Fibroblast of lung (primary cell): ENCODE measurements around the gene TSPAN3. TPM values are rescaled to one million over a fixed set of nuclear protein-coding genes. Genes with fewer than 3 reads are reported as not detected.

Source experiments
- DNase-seq, 2 donors: peaks; one replicate each; pipeline versions ENCODE4 v3.0.0 to v3.0.0-alpha.2; 2010; ENCODE audit warnings: low read depth in 2 of 2
- H2AFZ ChIP-seq: 2 replicates; pipeline ENCODE4 v1.5.1; 2012; ENCODE audit warnings: low read length, control low read depth, inconsistent platforms
- H3K27ac ChIP-seq: 2 replicates; pipeline ENCODE4 v1.5.1; 2011; ENCODE audit warnings: low read length, control low read depth; ENCODE audit not compliant: insufficient read depth
- H3K27me3 ChIP-seq: 2 replicates; pipeline ENCODE4 v1.5.1; 2011; ENCODE audit warnings: mild to moderate bottlenecking, low read length; ENCODE audit not compliant: control insufficient read depth, insufficient read depth
- H3K36me3 ChIP-seq: 2 replicates; pipeline ENCODE4 v1.5.1; 2011; ENCODE audit warnings: low read length; ENCODE audit not compliant: control insufficient read depth, insufficient read depth
- H3K4me1 ChIP-seq: 2 replicates; pipeline ENCODE4 v1.5.1; 2011; ENCODE audit warnings: low read length; ENCODE audit not compliant: control insufficient read depth, insufficient read depth; ENCODE audit errors: extremely low read depth
- H3K4me2 ChIP-seq: 2 replicates; pipeline ENCODE4 v1.5.1; 2011; ENCODE audit warnings: low read length, control low read depth; ENCODE audit not compliant: insufficient read depth; ENCODE audit errors: extremely low read depth
- H3K4me3 ChIP-seq, 4 experiments: fragments of 200-600 bp in 1 of 4; sonication (generic) in 1 of 4; replicated peaks in 1 of 4; 2 replicates each; pipeline ENCODE4 v1.5.1; 2011 to 2016; ENCODE audit warnings: low read length in 4 of 4, low read depth in 3 of 4, mild to moderate bottlenecking in 3 of 4, control low read depth in 2 of 4, inconsistent platforms in 1 of 4, mixed read lengths in 1 of 4; ENCODE audit not compliant: insufficient read depth in 1 of 4; ENCODE audit errors: control extremely low read depth in 1 of 4
- H3K79me2 ChIP-seq: 2 replicates; pipeline ENCODE4 v1.5.1; 2012; ENCODE audit warnings: mild to moderate bottlenecking, low read length, inconsistent platforms; ENCODE audit not compliant: control insufficient read depth, insufficient read depth
- H3K9ac ChIP-seq: 2 replicates; pipeline ENCODE4 v1.5.1; 2011; ENCODE audit warnings: mild to moderate bottlenecking, low read length, control low read depth; ENCODE audit not compliant: insufficient read depth
- H3K9me3 ChIP-seq: 2 replicates; pipeline ENCODE4 v1.5.1; 2012; ENCODE audit warnings: low read depth, low read length; ENCODE audit not compliant: control insufficient read depth, insufficient read depth
- H4K20me1 ChIP-seq: 2 replicates; pipeline ENCODE4 v1.5.1; 2011; ENCODE audit warnings: low read length; ENCODE audit not compliant: control insufficient read depth, insufficient read depth; ENCODE audit errors: extremely low read depth
- EZH2 ChIP-seq: IDR thresholded peaks from 2 replicates; pipeline ENCODE4 v1.5.1; 2012; ENCODE audit warnings: low read length, control low read depth, mild to moderate bottlenecking; ENCODE audit errors: missing control alignments
- polyA plus RNA-seq, 2 donors: library from polyadenylated mRNA; depleted of rRNA in 1 of 2; stranded (reverse) in 1 of 2; unstranded in 1 of 2; fragments of >200 nt; gene quantifications; 2 replicates each; pipeline ENCODE4 v1.2.1, GENCODE V29; 2011 to 2012; ENCODE audit warnings: missing spikeins in 1 of 2
- total RNA-seq: library from RNA; depleted of rRNA; stranded (reverse); fragments of >200 nt; gene quantifications from 2 replicates; pipeline ENCODE4 v1.2.1, GENCODE V29; 2014
- TF ChIP-seq, protein P1 (sequence below), 2 donors: IDR thresholded peaks in 1 of 2; conservative IDR thresholded peaks in 1 of 2; 1 replicate in 1 of 2; 2 replicates in 1 of 2; pipeline ENCODE4 v1.5.1; 2011 to 2012; ENCODE audit warnings: low read length in 2 of 2, control low read depth in 1 of 2, inconsistent platforms in 1 of 2, low read depth in 1 of 2, mild to moderate bottlenecking in 1 of 2

Gene TSPAN3
- total and polyA plus RNA-seq, 2 donors (not counting 1 experiment from before 2014, with no cell fraction given), result 225 to 472 TPM

DNA sequence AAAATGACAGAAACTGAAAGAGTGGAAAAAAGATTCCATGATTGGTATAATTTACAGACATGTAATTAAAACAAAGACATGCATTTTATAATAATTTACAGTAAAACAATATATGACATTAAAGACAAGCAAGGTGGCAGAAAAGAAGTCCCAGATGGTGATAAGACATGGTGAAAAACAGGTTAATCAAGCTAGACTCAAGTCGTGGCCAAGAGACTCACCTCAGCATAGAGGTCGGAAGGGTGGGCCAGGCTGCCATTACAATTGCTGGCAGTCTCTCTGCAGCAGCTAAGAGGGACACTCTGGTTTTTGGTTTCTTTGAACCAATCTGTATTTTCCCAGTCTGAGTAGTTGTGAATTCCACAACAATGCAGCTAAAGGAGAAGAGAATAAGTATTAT is 18.4 kb downstream of the TSPAN3 start:
- peaks cover 1% of the 10 kb centered on the region for H4K20me1 ChIP-seq
- DNase-seq, result no peak

DNA sequence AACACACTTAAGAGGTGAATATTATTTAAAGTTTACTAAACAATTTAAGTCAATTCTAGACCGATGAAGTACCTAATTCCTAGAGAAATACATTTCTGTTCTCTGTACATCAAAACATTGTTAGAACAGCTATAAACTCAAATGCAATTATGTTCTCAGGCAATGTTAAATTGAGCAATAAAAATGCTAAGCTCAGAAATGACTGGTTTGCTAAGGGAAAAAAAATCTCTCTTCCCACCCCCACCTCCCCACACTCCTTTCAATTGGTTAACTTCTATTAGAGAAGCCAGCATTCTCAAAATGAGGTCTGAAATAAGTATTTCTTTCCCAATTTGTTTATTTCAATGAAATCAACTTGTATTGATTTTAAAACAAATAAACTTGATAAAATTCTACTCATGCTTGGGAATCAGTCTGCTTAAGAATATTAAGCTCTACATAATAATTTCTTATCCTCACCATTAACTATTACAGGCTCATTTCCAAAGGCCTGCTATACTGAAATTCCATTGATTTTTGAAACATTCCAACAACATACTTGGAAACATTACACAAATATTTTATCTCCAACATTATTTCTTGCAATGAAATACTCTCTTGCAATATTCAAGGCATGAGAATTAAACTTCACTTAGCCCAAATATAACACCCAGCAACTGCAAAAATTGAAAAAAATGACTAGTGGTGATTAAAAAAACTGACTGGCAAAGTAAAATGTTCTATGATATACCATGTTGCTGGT is 22.6 kb downstream of the TSPAN3 start:
- Histone ChIP-seq H3K79me2 (no peaks in the 10 kb centered on the region), H3K4me2 (no peak overlapping the region), H3K27me3 (no peaks in the 10 kb centered on the region), H3K27ac (no peak overlapping the region), H4K20me1 (peaks cover 1% of the 10 kb centered on the region), H3K36me3 (peaks cover 11% of the 10 kb centered on the region), H3K4me3 (no peak overlapping the region), H3K9ac (no peak overlapping the region), H2AFZ (no peak overlapping the region), H3K9me3 (no peaks in the 10 kb centered on the region), H3K4me1 (no peaks in the 10 kb centered on the region)
- DNase-seq, result peak in 1 of 2 donors; percentile 21
- no peak for TF ChIP-seq EZH2
- TF ChIP-seq, protein P1, sequence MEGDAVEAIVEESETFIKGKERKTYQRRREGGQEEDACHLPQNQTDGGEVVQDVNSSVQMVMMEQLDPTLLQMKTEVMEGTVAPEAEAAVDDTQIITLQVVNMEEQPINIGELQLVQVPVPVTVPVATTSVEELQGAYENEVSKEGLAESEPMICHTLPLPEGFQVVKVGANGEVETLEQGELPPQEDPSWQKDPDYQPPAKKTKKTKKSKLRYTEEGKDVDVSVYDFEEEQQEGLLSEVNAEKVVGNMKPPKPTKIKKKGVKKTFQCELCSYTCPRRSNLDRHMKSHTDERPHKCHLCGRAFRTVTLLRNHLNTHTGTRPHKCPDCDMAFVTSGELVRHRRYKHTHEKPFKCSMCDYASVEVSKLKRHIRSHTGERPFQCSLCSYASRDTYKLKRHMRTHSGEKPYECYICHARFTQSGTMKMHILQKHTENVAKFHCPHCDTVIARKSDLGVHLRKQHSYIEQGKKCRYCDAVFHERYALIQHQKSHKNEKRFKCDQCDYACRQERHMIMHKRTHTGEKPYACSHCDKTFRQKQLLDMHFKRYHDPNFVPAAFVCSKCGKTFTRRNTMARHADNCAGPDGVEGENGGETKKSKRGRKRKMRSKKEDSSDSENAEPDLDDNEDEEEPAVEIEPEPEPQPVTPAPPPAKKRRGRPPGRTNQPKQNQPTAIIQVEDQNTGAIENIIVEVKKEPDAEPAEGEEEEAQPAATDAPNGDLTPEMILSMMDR (conservative IDR thresholded peaks at IDR 0.05 in 1 of 2, IDR thresholded peaks at IDR 0.05 in 1 of 2; ENCODE audit: low read depth in 1 of 2, low read length in 2 of 2), result no peak

More for the DNA sequence above, 18.4 kb downstream of the TSPAN3 start:
- H3K27me3 ChIP-seq, result no peaks in the 10 kb centered on the region
- no peaks in the 10 kb centered on the region for H3K4me1 ChIP-seq
- TF ChIP-seq EZH2, result no peak
- TF ChIP-seq, protein P1 (conservative IDR thresholded peaks at IDR 0.05 in 1 of 2, IDR thresholded peaks at IDR 0.05 in 1 of 2; ENCODE audit: low read depth in 1 of 2, low read length in 2 of 2), result no peak
- no peak overlapping the region for H3K27ac ChIP-seq
- H3K4me3 ChIP-seq, result no peak overlapping the region
- no peak overlapping the region for H2AFZ ChIP-seq
- peaks cover under 1% of the 10 kb centered on the region for H3K79me2 ChIP-seq
- no peak overlapping the region for H3K4me2 ChIP-seq
- peaks cover 3% of the 10 kb centered on the region for H3K36me3 ChIP-seq
- H3K9ac ChIP-seq, result no peak overlapping the region
- H3K9me3 ChIP-seq, result no peaks in the 10 kb centered on the region

DNA sequence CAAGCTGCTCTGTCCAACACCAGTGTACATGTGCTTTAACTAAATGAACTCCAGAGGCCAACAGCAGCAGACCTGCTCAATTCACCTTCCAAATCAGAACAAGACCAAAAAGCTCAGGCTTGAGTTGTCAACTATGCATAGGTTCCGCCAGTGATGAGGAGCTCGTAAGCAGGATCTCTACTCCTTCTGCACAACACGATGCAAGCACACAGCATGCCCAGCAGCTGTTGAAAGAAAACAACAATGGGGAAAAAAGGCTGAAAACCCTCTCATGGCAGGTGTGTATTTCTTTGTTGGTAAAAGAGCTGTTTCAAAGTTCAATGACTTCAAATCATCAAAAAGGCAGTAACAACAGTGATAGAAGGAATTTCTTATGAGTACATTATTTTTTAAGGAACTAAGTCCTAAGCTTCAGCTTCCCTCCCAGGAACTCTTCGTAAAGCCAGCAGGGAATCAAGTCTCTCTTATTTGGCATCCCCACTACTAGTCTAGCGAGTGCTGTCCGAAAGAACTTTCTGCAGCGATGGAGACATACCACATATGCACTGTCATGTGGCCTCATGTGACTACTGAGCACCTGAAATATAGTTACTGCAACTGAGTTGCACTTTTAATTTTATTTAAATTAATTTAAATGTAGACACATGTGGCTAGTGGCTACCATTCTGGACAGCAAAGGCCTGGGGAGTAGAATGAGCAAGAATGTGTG is 24.1 kb downstream of the TSPAN3 start:
- H3K27me3 ChIP-seq, result no peaks in the 10 kb centered on the region
- no peaks in the 10 kb centered on the region for H3K79me2 ChIP-seq
- no peak overlapping the region for H3K9ac ChIP-seq
- no peaks in the 10 kb centered on the region for H3K9me3 ChIP-seq
- no peak overlapping the region for H3K27ac ChIP-seq
- H3K4me3 ChIP-seq, result no peak overlapping the region
- no peak overlapping the region for H3K4me2 ChIP-seq
- no peak overlapping the region for H2AFZ ChIP-seq
- no peaks in the 10 kb centered on the region for H3K4me1 ChIP-seq
- H3K36me3 ChIP-seq, result peaks cover 9% of the 10 kb centered on the region
- peaks cover 1% of the 10 kb centered on the region for H4K20me1 ChIP-seq
- no peak for TF ChIP-seq EZH2
- TF ChIP-seq, protein P1 (conservative IDR thresholded peaks at IDR 0.05 in 1 of 2, IDR thresholded peaks at IDR 0.05 in 1 of 2; ENCODE audit: low read depth in 1 of 2, low read length in 2 of 2), result no peak
- DNase-seq, result no peak
